Endodermal cell (in vitro differentiated cells): Measurements from ENCODE around the gene NDFIP2. TPM values are rescaled to one million over a fixed set of nuclear protein-coding genes. Genes with fewer than 3 reads are reported as not detected.
A peak's percentile ranks its signal among the peaks of the same experiment; 100 is the strongest.

Experiments used
- DNase-seq: peaks from one replicate; pipeline ENCODE4 v3.0.0-alpha.2; 2017
- H3K27ac ChIP-seq: 2 replicates; pipeline ENCODE4 v1.5.1; 2013; ENCODE audit warnings: mild to moderate bottlenecking, low read depth, low read length, moderate library complexity
- H3K27me3 ChIP-seq: 2 replicates; pipeline ENCODE4 v1.6.1; 2013; ENCODE audit warnings: mild to moderate bottlenecking, low read length, moderate library complexity; ENCODE audit not compliant: insufficient read depth, control insufficient read depth, poor library complexity, severe bottlenecking
- H3K36me3 ChIP-seq: 2 replicates; pipeline ENCODE4 v1.7.0; 2013; ENCODE audit warnings: mild to moderate bottlenecking, low read length, moderate library complexity; ENCODE audit not compliant: control insufficient read depth, insufficient read depth
- H3K4me1 ChIP-seq: one replicate; pipeline ENCODE4 v1.7.0; 2013; ENCODE audit warnings: low read length; ENCODE audit not compliant: control insufficient read depth, insufficient read depth
- H3K4me3 ChIP-seq: 2 replicates; pipeline ENCODE4 v1.5.1; 2013; ENCODE audit warnings: mild to moderate bottlenecking, low read length, moderate library complexity
- H3K9ac ChIP-seq: 2 replicates; pipeline ENCODE4 v1.6.1; 2013; ENCODE audit warnings: mild to moderate bottlenecking, low read length, moderate library complexity; ENCODE audit not compliant: poor library complexity, severe bottlenecking; ENCODE audit errors: extremely low read depth
- H3K9me3 ChIP-seq: 2 replicates; pipeline ENCODE4 v1.6.1; 2013; ENCODE audit warnings: mild to moderate bottlenecking, low read length, moderate library complexity; ENCODE audit not compliant: control insufficient read depth
- H3K27ac Mint-ChIP-seq: 2 replicates; pipeline ENCODE4 v1.8.0; 2020; ENCODE audit warnings: mixed read lengths
- H3K27me3 Mint-ChIP-seq: 2 replicates; pipeline ENCODE4 v1.8.0; 2021; ENCODE audit warnings: mild to moderate bottlenecking, mixed read lengths; ENCODE audit not compliant: insufficient read depth
- H3K36me3 Mint-ChIP-seq: 2 replicates; pipeline ENCODE4 v1.8.0; 2020; ENCODE audit warnings: low read depth, mixed read lengths
- H3K4me1 Mint-ChIP-seq: 2 replicates; pipeline ENCODE4 v1.8.0; 2020; ENCODE audit warnings: mixed read lengths
- H3K4me3 Mint-ChIP-seq: 2 replicates; pipeline ENCODE4 v1.8.0; 2020; ENCODE audit warnings: mild to moderate bottlenecking, moderate library complexity, mixed read lengths
- H3K9me3 Mint-ChIP-seq: 2 replicates; pipeline ENCODE4 v1.8.0; 2020; ENCODE audit warnings: mild to moderate bottlenecking, mixed read lengths
- CTCF ChIP-seq: fragments of 200-600 bp; sonication (generic); conservative IDR thresholded peaks from 2 replicates; pipeline ENCODE4 v1.5.0; 2021; ENCODE audit warnings: antibody characterized with exemption, mild to moderate bottlenecking
- WGBS, 2 experiments: methylation state at CpG; one replicate each; pipeline versions ENCODE4 v1.1.5 to v1.1.7; 2013; ENCODE audit warnings: missing lambda C conversion rate in 2 of 2, mixed read lengths in 1 of 2; ENCODE audit not compliant: insufficient coverage in 1 of 2, insufficient read length in 1 of 2; 5-methylcytosine and 5-hydroxymethylcytosine counted together
- total RNA-seq, 2 donors: library from RNA; stranded (reverse); fragmentation: NEBNext Ultra II Directional in 1 of 2; extraction: Animal tissue kit (Norgen Biotek cat#: 25700) in 1 of 2; gene quantifications; 2 replicates in 1 of 2; 3 replicates in 1 of 2; pipeline ENCODE4 v1.2.1, GENCODE V29; 2021

Gene NDFIP2
- total RNA-seq, 2 donors from 2014 or later, result 27.9 to 29.2 TPM

- Mint-ChIP-seq H3K36me3 (peaks cover 7% of the 10 kb centered on the region), H3K9me3 (no peaks in the 10 kb centered on the region), H3K27ac (no peak overlapping the region), H3K4me3 (no peak overlapping the region), H3K4me1 (peaks cover 27% of the 10 kb centered on the region), H3K27me3 (no peaks in the 10 kb centered on the region)
- TF ChIP-seq CTCF, result no peak
- WGBS, 2 experiments, result 93% methylated on average over 1 of the region's 1 CpG; no CpG with 5 or more reads in 1 of the 2 experiments
- H3K27me3 ChIP-seq, result no peaks in the 10 kb centered on the region
- H3K4me1 ChIP-seq, result no peaks in the 10 kb centered on the region
- no peak overlapping the region for H3K4me3 ChIP-seq
- no peak for DNase-seq
- no peak overlapping the region for H3K27ac ChIP-seq
- no peak overlapping the region for H3K9ac ChIP-seq
- no peaks in the 10 kb centered on the region for H3K9me3 ChIP-seq
- H3K36me3 ChIP-seq, result no peaks in the 10 kb centered on the region
Measured at GRCh38 chr13:79490824-79491223, 9.9 kb downstream of the NDFIP2 start.

- Histone ChIP-seq H3K9me3 (no peaks in the 10 kb centered on the region), H3K4me1 (no peaks in the 10 kb centered on the region), H3K36me3 (no peaks in the 10 kb centered on the region), H3K27ac (no peak overlapping the region), H3K4me3 (no peak overlapping the region), H3K9ac (no peak overlapping the region), H3K27me3 (no peaks in the 10 kb centered on the region)
- DNase-seq, result no peak
- Mint-ChIP-seq H3K9me3 (no peaks in the 10 kb centered on the region), H3K4me1 (peaks cover 30% of the 10 kb centered on the region), H3K36me3 (peaks cover 7% of the 10 kb centered on the region), H3K27me3 (no peaks in the 10 kb centered on the region), H3K27ac (no peak overlapping the region), H3K4me3 (no peak overlapping the region)
- WGBS, 2 experiments, result 78 to 82% methylated on average over 4 of the region's 4 CpGs
- TF ChIP-seq CTCF, result no peak
Measured at GRCh38 chr13:79491715-79492114, 10.8 kb downstream of the NDFIP2 start.

- Histone ChIP-seq H3K9ac (no peak overlapping the region), H3K27me3 (no peaks in the 10 kb centered on the region), H3K36me3 (no peaks in the 10 kb centered on the region), H3K9me3 (no peaks in the 10 kb centered on the region), H3K27ac (no peak overlapping the region), H3K4me1 (no peaks in the 10 kb centered on the region), H3K4me3 (no peak overlapping the region)
- Mint-ChIP-seq H3K4me1 (peaks cover 32% of the 10 kb centered on the region), H3K4me3 (no peak overlapping the region), H3K27me3 (no peaks in the 10 kb centered on the region), H3K9me3 (no peaks in the 10 kb centered on the region), H3K27ac (no peak overlapping the region), H3K36me3 (peaks cover 7% of the 10 kb centered on the region)
- DNase-seq, result peak; percentile 59
- no peak for TF ChIP-seq CTCF
- 88 to 89% methylated on average over 4 to 5 of the region's 5 CpGs for WGBS, 2 experiments
Measured at GRCh38 chr13:79492313-79492798, 11.4 kb downstream of the NDFIP2 start.
